ENCODE measurements around the gene CHST11.

CHST11 gene

DNA sequence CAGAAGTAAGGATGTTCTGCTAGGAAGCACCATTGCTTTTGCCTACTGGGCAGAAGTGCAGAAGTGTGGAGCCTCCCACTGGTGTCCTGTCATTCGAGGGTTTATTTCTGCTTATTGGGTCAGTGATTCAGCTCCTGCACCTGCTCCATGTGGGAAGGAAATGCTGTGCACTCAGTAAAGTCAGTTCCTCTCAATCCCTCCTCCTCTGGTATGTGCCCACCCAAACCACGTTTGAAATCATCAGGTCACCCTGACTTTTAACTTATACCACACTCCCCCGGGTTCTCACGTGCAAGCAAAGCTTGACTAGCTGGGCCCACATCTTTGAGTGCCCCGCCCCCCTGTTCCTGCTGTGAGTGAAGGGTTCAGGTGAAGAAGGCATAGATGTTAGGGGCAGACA, 223.7 kb downstream of the CHST11 start:
- Histone ChIP-seq H3K9me3 (ENCODE audit: low read depth, low read length) (no peaks in the 10 kb centered on the region), H3K4me3 (no peak overlapping the region), H3K9ac (ENCODE audit: insufficient read length) (no peak overlapping the region), H3K36me3 (ENCODE audit: insufficient read depth, low read length) (no peaks in the 10 kb centered on the region), H3K27ac (no peak overlapping the region)
- no peak for DNase-seq (ENCODE audit: low read depth, low spot score)
- no peak for TF ChIP-seq POLR2AphosphoS5 (IDR thresholded peaks at IDR 0.05; ENCODE audit: borderline replicate concordance, low read depth, low read length)

DNA sequence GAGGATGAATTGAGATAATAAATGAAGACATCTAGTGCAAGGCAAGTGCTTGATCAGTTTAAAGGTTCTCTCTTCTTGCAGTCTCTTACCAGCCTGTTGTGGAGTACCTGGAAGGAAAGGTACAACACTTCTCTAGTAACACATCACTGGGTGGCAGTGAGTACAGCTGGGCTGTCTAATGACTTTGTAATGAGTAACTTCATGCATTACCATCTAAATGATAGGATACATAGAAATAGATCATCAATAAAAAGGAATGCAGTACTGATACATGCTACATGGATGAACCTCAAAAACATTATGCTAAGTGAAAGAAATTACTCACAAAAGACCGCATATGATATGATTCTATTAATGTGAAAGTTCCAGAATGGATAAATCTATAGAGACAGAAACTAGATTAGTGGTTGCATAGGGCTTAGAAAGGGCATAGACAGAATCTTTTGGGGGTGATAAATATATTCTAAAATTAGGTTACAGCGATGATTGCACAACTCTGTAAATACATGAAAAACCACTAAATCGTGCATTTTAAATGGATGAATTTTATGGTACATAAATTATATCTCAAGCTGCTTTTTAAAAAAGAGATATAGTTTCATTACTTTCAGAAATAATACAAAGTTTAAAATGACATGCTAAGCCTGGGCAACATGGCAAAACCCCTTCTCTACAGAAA, 224.4 kb downstream of the CHST11 start:
- Histone ChIP-seq H3K4me3 (peak overlapping the region; percentile 27; the same call in 1 of the 2 replicates), H3K27ac (0 out of 2 replicates have a peak overlapping the region, but pooled peaks have one; percentile 11), H3K9me3 (ENCODE audit: low read depth, low read length) (no peaks in the 10 kb centered on the region), H3K9ac (ENCODE audit: insufficient read length) (no peak overlapping the region), H3K36me3 (ENCODE audit: insufficient read depth, low read length) (no peaks in the 10 kb centered on the region)
- peak; percentile 39 for DNase-seq (ENCODE audit: low read depth, low spot score)
- TF ChIP-seq FOXP2 (optimal IDR thresholded peaks at IDR 0.05; ENCODE audit: control extremely low read depth, extremely low read length, insufficient read depth) (no peak), POLR2AphosphoS5 (IDR thresholded peaks at IDR 0.05; ENCODE audit: borderline replicate concordance, low read depth, low read length) (no peak; the same call in 1 of the 2 replicates)

DNA sequence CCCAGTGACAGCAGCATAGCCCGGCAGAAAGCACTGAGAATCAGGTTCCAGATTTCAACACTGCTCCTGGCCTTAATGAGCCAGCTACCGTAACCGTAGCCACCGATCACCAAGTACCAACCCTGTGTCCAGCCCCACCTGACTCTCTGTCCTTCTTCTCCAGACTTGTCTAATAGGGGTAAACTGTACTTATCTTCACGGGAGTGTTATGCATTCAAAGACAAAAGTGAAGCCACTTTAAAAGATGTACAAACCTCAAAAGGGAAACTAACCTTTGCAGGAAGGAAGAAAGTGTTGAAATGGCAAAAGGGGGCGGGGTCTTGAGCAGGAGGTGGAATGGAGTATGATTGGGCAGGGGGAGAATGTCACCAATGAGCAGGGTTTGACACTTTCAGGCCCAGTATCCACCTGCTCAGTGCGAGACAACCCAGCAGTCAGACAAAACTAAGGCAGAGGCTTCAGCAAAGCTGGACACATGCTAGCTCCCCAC, 226.1 kb downstream of the CHST11 start:
- TF ChIP-seq POLR2AphosphoS5 (IDR thresholded peaks at IDR 0.05; ENCODE audit: borderline replicate concordance, low read depth, low read length) (no peak), FOXP2 (optimal IDR thresholded peaks at IDR 0.05; ENCODE audit: control extremely low read depth, extremely low read length, insufficient read depth) (no peak), EZH2 (IDR thresholded peaks at IDR 0.05) (no peak)
- Histone ChIP-seq H3K9ac (ENCODE audit: insufficient read length) (no peak overlapping the region), H3K27ac (no peak overlapping the region), H3K9me3 (ENCODE audit: low read depth, low read length) (no peaks in the 10 kb centered on the region), H3K4me3 (no peak overlapping the region), H3K36me3 (ENCODE audit: insufficient read depth, low read length) (no peaks in the 10 kb centered on the region)
- DNase-seq (ENCODE audit: low read depth, low spot score): no peak

DNA sequence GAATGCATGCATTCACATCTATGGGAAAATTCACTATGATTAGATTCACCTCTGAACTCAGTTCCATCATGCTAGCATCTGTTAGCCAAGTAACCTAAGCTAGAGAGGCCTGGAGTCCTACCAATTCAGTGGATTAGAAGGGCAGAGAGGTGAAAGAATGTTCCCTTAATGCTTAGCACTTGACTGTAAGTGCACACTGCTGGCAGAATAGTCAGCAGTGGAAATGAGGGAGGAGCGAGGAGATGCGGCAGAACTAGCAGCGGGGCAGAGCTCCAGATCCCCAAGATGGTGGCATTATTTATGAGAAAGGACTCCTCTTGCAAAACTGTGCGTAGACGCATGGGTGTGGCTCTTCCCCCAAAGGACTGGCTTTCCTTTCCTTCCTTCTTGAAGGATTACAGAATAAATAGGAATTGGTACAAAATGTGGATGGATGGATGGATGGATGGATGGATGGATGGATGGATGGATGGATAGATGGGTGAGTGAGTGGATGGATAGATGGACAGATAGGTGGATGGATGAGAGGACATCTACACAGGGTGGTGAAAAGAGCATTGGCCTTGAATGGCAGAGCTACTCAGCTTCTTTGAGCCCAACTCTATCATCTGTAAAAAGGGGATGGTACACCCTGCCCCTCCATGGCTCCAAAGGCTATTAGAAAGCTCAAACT, 227.2 kb downstream of the CHST11 start:
- no peak for DNase-seq (ENCODE audit: low read depth, low spot score)
- Histone ChIP-seq H3K9me3 (ENCODE audit: low read depth, low read length) (no peaks in the 10 kb centered on the region), H3K9ac (ENCODE audit: insufficient read length) (no peak overlapping the region), H3K4me3 (no peak overlapping the region), H3K27ac (no peak overlapping the region), H3K36me3 (ENCODE audit: insufficient read depth, low read length) (no peaks in the 10 kb centered on the region)
- TF ChIP-seq EZH2 (IDR thresholded peaks at IDR 0.05) (no peak), FOXP2 (optimal IDR thresholded peaks at IDR 0.05; ENCODE audit: control extremely low read depth, extremely low read length, insufficient read depth) (no peak), POLR2AphosphoS5 (IDR thresholded peaks at IDR 0.05; ENCODE audit: borderline replicate concordance, low read depth, low read length) (no peak)

DNA sequence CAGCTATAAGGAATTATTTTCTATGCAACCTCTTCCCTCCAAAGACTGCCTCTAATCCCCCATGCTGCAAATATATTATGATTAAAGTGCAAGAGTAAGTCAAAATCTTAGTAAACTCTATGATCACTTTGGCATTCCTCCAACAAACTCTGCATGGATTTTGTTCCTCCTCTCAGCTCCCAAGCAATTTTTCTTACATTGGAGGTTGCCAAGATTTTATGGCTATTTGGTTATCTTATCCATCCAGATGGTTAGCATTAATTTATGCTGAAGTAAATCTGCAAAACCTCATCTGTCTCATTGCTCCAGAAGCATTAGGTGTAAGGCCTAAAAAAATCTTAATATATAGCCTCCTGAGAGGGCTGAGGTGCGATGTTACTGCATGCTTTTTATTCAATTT, 228.1 kb downstream of the CHST11 start:
- peak; percentile 90 for DNase-seq (ENCODE audit: low read depth, low spot score)
- Histone ChIP-seq H3K9me3 (ENCODE audit: low read depth, low read length) (no peaks in the 10 kb centered on the region), H3K4me3 (0 out of 2 replicates have a peak overlapping the region, but pooled peaks have one; percentile 22), H3K36me3 (ENCODE audit: insufficient read depth, low read length) (no peaks in the 10 kb centered on the region), H3K9ac (ENCODE audit: insufficient read length) (no peak overlapping the region), H3K27ac (peak overlapping the region; percentile 72; the same call in 1 of the 2 replicates)
- TF ChIP-seq POLR2AphosphoS5 (IDR thresholded peaks at IDR 0.05; ENCODE audit: borderline replicate concordance, low read depth, low read length) (no peak), FOXP2 (optimal IDR thresholded peaks at IDR 0.05; ENCODE audit: control extremely low read depth, extremely low read length, insufficient read depth) (no peak), EZH2 (IDR thresholded peaks at IDR 0.05) (no peak)

DNA sequence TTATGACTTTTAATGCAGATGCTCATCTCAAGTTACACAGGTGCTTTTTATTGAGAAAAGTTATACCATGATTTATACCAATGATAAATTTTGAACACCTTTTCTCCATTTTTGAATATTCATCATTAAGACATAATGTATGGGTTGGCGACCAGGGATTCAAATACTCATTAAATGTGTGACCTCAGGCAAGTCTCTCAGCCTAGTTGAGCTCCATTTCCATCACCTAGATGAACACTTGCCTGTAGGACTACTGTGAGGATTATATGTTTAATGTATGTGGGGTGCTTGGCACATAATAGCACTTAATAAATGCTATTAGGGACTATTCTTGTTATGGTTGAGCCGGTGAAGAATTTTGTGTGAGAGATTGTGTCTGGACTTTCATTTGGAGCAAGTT, 228.6 kb downstream of the CHST11 start:
- Histone ChIP-seq H3K9me3 (ENCODE audit: low read depth, low read length) (no peaks in the 10 kb centered on the region), H3K4me3 (peak overlapping the region; percentile 29; the same call in 1 of the 2 replicates), H3K9ac (ENCODE audit: insufficient read length) (no peak overlapping the region), H3K36me3 (ENCODE audit: insufficient read depth, low read length) (no peaks in the 10 kb centered on the region), H3K27ac (peak overlapping the region; percentile 72; the same call in 1 of the 2 replicates)
- DNase-seq (ENCODE audit: low read depth, low spot score): no peak
- no peak for TF ChIP-seq POLR2AphosphoS5 (IDR thresholded peaks at IDR 0.05; ENCODE audit: borderline replicate concordance, low read depth, low read length)

DNA sequence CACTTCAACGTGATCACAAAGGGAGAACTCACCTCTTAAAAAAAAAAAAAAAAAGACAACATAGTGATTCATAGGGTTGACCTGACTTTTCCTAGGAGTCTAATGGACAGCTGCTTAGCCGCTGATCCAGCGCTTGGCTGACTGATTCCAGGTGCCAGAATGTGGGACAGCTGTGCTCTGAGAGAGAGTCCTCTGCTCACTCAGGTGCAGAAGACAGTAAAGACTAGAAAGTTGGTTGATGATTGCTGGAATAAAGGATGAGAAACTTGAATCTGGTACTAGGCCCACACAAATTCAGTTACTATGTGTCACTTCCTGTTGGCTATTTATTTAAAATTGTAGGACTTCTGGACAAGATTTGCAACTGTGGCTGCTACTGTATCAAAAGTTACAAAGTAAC, 229.4 kb downstream of the CHST11 start:
- H3K36me3 ChIP-seq (ENCODE audit: insufficient read depth, low read length): no peaks in the 10 kb centered on the region
- no peak for DNase-seq (ENCODE audit: low read depth, low spot score)
- H3K9ac ChIP-seq (ENCODE audit: insufficient read length): no peak overlapping the region
- TF ChIP-seq POLR2AphosphoS5 (IDR thresholded peaks at IDR 0.05; ENCODE audit: borderline replicate concordance, low read depth, low read length) (no peak), FOXP2 (optimal IDR thresholded peaks at IDR 0.05; ENCODE audit: control extremely low read depth, extremely low read length, insufficient read depth) (no peak), EZH2 (IDR thresholded peaks at IDR 0.05) (no peak)
- peak overlapping the region; percentile 72; the same call in 1 of the 2 replicates for H3K27ac ChIP-seq
- H3K9me3 ChIP-seq (ENCODE audit: low read depth, low read length): no peaks in the 10 kb centered on the region
- no peak overlapping the region for H3K4me3 ChIP-seq

DNA sequence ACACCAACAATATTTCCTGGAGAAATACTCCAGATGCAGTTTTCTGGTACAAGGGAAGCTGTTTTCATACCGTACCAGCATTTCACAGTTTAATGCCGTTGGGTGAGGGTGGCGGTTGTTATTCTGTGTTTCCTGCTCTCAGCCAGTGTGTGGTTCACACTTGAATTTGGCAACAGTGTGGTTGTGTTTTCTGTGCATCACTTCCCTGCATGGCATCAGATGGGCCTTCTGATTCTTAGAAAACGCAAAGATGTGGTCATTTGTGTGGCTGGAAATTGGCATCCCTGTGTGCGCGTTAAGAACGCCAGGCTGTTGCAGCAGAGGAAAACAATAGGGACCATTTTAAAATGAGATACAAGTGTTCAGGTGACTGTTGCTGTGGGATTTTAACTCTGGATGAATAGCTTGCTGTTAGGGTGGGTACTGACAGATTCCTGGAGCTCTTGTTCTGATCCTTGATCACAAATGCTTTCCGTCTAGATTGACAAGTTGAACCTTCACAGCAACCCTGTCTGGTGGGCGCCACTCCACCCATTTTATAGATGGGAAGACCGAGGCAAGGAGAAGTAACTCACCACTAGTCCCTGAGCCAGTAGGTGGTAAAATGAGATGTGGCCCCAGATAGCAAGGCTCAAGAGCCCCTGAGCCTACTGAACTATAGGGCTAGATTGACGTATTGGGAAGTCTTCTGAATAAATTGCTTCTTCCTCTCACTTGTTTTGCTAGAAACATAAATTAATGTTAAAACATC, 231.2 kb downstream of the CHST11 start:
- TF ChIP-seq FOXP2 (optimal IDR thresholded peaks at IDR 0.05; ENCODE audit: control extremely low read depth, extremely low read length, insufficient read depth): no peak
- TF ChIP-seq EZH2 (IDR thresholded peaks at IDR 0.05): no peak
- no peak for TF ChIP-seq POLR2AphosphoS5 (IDR thresholded peaks at IDR 0.05; ENCODE audit: borderline replicate concordance, low read depth, low read length)
- Histone ChIP-seq H3K9ac (ENCODE audit: insufficient read length) (no peak overlapping the region), H3K9me3 (ENCODE audit: low read depth, low read length) (no peaks in the 10 kb centered on the region), H3K4me3 (no peak overlapping the region), H3K36me3 (ENCODE audit: insufficient read depth, low read length) (no peaks in the 10 kb centered on the region), H3K27ac (no peak overlapping the region)
- no peak for DNase-seq (ENCODE audit: low read depth, low spot score)
